Fibroblast of lung (primary cell): Measurements from ENCODE around the gene ZNF805. TPM values are rescaled to one million over a fixed set of nuclear protein-coding genes. Genes with fewer than 3 reads are reported as not detected.
A peak's percentile ranks its signal among the peaks of the same experiment; 100 is the strongest.

Experiments
- DNase-seq, 2 donors: peaks; one replicate each; pipeline versions ENCODE4 v3.0.0 to v3.0.0-alpha.2; 2010; ENCODE audit warnings: low read depth in 2 of 2
- H2AFZ ChIP-seq: 2 replicates; pipeline ENCODE4 v1.5.1; 2012; ENCODE audit warnings: low read length, control low read depth, inconsistent platforms
- H3K27ac ChIP-seq: 2 replicates; pipeline ENCODE4 v1.5.1; 2011; ENCODE audit warnings: low read length, control low read depth; ENCODE audit not compliant: insufficient read depth
- H3K27me3 ChIP-seq: 2 replicates; pipeline ENCODE4 v1.5.1; 2011; ENCODE audit warnings: mild to moderate bottlenecking, low read length; ENCODE audit not compliant: control insufficient read depth, insufficient read depth
- H3K36me3 ChIP-seq: 2 replicates; pipeline ENCODE4 v1.5.1; 2011; ENCODE audit warnings: low read length; ENCODE audit not compliant: control insufficient read depth, insufficient read depth
- H3K4me1 ChIP-seq: 2 replicates; pipeline ENCODE4 v1.5.1; 2011; ENCODE audit warnings: low read length; ENCODE audit not compliant: control insufficient read depth, insufficient read depth; ENCODE audit errors: extremely low read depth
- H3K4me2 ChIP-seq: 2 replicates; pipeline ENCODE4 v1.5.1; 2011; ENCODE audit warnings: low read length, control low read depth; ENCODE audit not compliant: insufficient read depth; ENCODE audit errors: extremely low read depth
- H3K4me3 ChIP-seq, 4 experiments: fragments of 200-600 bp in 1 of 4; sonication (generic) in 1 of 4; replicated peaks in 1 of 4; 2 replicates each; pipeline ENCODE4 v1.5.1; 2011 to 2016; ENCODE audit warnings: low read length in 4 of 4, low read depth in 3 of 4, mild to moderate bottlenecking in 3 of 4, control low read depth in 2 of 4, inconsistent platforms in 1 of 4, mixed read lengths in 1 of 4; ENCODE audit not compliant: insufficient read depth in 1 of 4; ENCODE audit errors: control extremely low read depth in 1 of 4
- H3K79me2 ChIP-seq: 2 replicates; pipeline ENCODE4 v1.5.1; 2012; ENCODE audit warnings: mild to moderate bottlenecking, low read length, inconsistent platforms; ENCODE audit not compliant: control insufficient read depth, insufficient read depth
- H3K9ac ChIP-seq: 2 replicates; pipeline ENCODE4 v1.5.1; 2011; ENCODE audit warnings: mild to moderate bottlenecking, low read length, control low read depth; ENCODE audit not compliant: insufficient read depth
- H3K9me3 ChIP-seq: 2 replicates; pipeline ENCODE4 v1.5.1; 2012; ENCODE audit warnings: low read depth, low read length; ENCODE audit not compliant: control insufficient read depth, insufficient read depth
- H4K20me1 ChIP-seq: 2 replicates; pipeline ENCODE4 v1.5.1; 2011; ENCODE audit warnings: low read length; ENCODE audit not compliant: control insufficient read depth, insufficient read depth; ENCODE audit errors: extremely low read depth
- CTCF ChIP-seq, 2 donors: IDR thresholded peaks in 1 of 2; conservative IDR thresholded peaks in 1 of 2; 1 replicate in 1 of 2; 2 replicates in 1 of 2; pipeline ENCODE4 v1.5.1; 2011 to 2012; ENCODE audit warnings: low read length in 2 of 2, control low read depth in 1 of 2, inconsistent platforms in 1 of 2, low read depth in 1 of 2, mild to moderate bottlenecking in 1 of 2
- EZH2 ChIP-seq: IDR thresholded peaks from 2 replicates; pipeline ENCODE4 v1.5.1; 2012; ENCODE audit warnings: low read length, control low read depth, mild to moderate bottlenecking; ENCODE audit errors: missing control alignments
- polyA plus RNA-seq, 2 donors: library from polyadenylated mRNA; depleted of rRNA in 1 of 2; stranded (reverse) in 1 of 2; unstranded in 1 of 2; fragments of >200 nt; gene quantifications; 2 replicates each; pipeline ENCODE4 v1.2.1, GENCODE V29; 2011 to 2012; ENCODE audit warnings: missing spikeins in 1 of 2
- total RNA-seq: library from RNA; depleted of rRNA; stranded (reverse); fragments of >200 nt; gene quantifications from 2 replicates; pipeline ENCODE4 v1.2.1, GENCODE V29; 2014

Gene ZNF805
- total and polyA plus RNA-seq, 2 donors (not counting 1 experiment from before 2014, with no cell fraction given): 8.1 to 40.6 TPM

GRCh38 chr19:57292547-57292946 lies 52.1 kb downstream of the ZNF805 start:
- H3K4me3 ChIP-seq: no peak overlapping the region
- H3K36me3 ChIP-seq: peaks cover 25% of the 10 kb centered on the region
- TF ChIP-seq CTCF (conservative IDR thresholded peaks at IDR 0.05 in 1 of 2, IDR thresholded peaks at IDR 0.05 in 1 of 2; ENCODE audit: low read depth in 1 of 2, low read length in 2 of 2): no peak
- TF ChIP-seq EZH2: no peak
- H4K20me1 ChIP-seq: no peaks in the 10 kb centered on the region
- peaks cover 45% of the 10 kb centered on the region for H3K79me2 ChIP-seq
- no peak overlapping the region for H3K9ac ChIP-seq
- no peak for DNase-seq
- peaks cover 6% of the 10 kb centered on the region for H3K9me3 ChIP-seq
- H3K4me2 ChIP-seq: no peak overlapping the region
- no peaks in the 10 kb centered on the region for H3K4me1 ChIP-seq
- no peaks in the 10 kb centered on the region for H3K27me3 ChIP-seq
- H3K27ac ChIP-seq: no peak overlapping the region
- H2AFZ ChIP-seq: no peak overlapping the region

- Histone ChIP-seq H3K36me3 (peaks cover 23% of the 10 kb centered on the region), H3K4me1 (no peaks in the 10 kb centered on the region), H3K27me3 (no peaks in the 10 kb centered on the region), H3K9me3 (peaks cover 6% of the 10 kb centered on the region), H3K27ac (no peak overlapping the region), H4K20me1 (no peaks in the 10 kb centered on the region), H3K79me2 (peaks cover 34% of the 10 kb centered on the region), H3K9ac (no peak overlapping the region), H3K4me3 (no peak overlapping the region), H3K4me2 (no peak overlapping the region), H2AFZ (no peak overlapping the region)
- TF ChIP-seq CTCF (conservative IDR thresholded peaks at IDR 0.05 in 1 of 2, IDR thresholded peaks at IDR 0.05 in 1 of 2; ENCODE audit: low read depth in 1 of 2, low read length in 2 of 2): no peak
- TF ChIP-seq EZH2: no peak
- DNase-seq: no peak
Observed at GRCh38 chr19:57293719-57294118, 53.3 kb downstream of the ZNF805 start.

- H3K36me3 ChIP-seq: peaks cover 6% of the 10 kb centered on the region
- H3K4me2 ChIP-seq: peak overlapping the region; percentile 18
- peak overlapping the region; percentile 75 for H3K27ac ChIP-seq
- H2AFZ ChIP-seq: no peak overlapping the region
- no peak overlapping the region for H3K9ac ChIP-seq
- no peaks in the 10 kb centered on the region for H4K20me1 ChIP-seq
- TF ChIP-seq EZH2: no peak
- no peak for TF ChIP-seq CTCF (conservative IDR thresholded peaks at IDR 0.05 in 1 of 2, IDR thresholded peaks at IDR 0.05 in 1 of 2; ENCODE audit: low read depth in 1 of 2, low read length in 2 of 2)
- no peak overlapping the region for H3K4me3 ChIP-seq
- peak; percentile 88 to 97 for DNase-seq
- peaks cover 14% of the 10 kb centered on the region for H3K4me1 ChIP-seq
- peaks cover 10% of the 10 kb centered on the region for H3K79me2 ChIP-seq
- no peaks in the 10 kb centered on the region for H3K9me3 ChIP-seq
- no peaks in the 10 kb centered on the region for H3K27me3 ChIP-seq
Observed at GRCh38 chr19:57302020-57302465, 61.6 kb downstream of the ZNF805 start.
